ENCODE measurements around the gene ESPL1. TPM values are rescaled to one million over a fixed set of nuclear protein-coding genes. Genes with fewer than 3 reads are reported as not detected.

Gene ESPL1
- total RNA-seq, 1 donor from 2014 or later, result 8.4 TPM

- DNase-seq (ENCODE audit: low spot score), result no peak
Measured at GRCh38 chr12:53230108-53230845, 37.8 kb upstream of the ESPL1 start.

GRCh38 chr12:53231671-53231920 lies 36.5 kb upstream of the ESPL1 start:
- no peak for DNase-seq (ENCODE audit: low spot score)

- peak; percentile 75 for DNase-seq (ENCODE audit: low spot score)
Measured at GRCh38 chr12:53231921-53232645, 36.0 kb upstream of the ESPL1 start, which contains the start of gene RARG. Gene RARG (minus strand): TSS chr12:53232209. CDS start chr12:53227545, 4,664 bp downstream.

GRCh38 chr12:53232646-53233461 lies 35.2 kb upstream of the ESPL1 start:
- peak; percentile 83 for DNase-seq (ENCODE audit: low spot score)

GRCh38 chr12:53233671-53234121 lies 34.4 kb upstream of the ESPL1 start:
- DNase-seq (ENCODE audit: low spot score), result no peak

- peak; percentile 64 for DNase-seq (ENCODE audit: low spot score)
Measured at GRCh38 chr12:53234271-53234914, 33.7 kb upstream of the ESPL1 start.

- DNase-seq (ENCODE audit: low spot score), result no peak
Measured at GRCh38 chr12:53235164-53235563, 32.9 kb upstream of the ESPL1 start.

GRCh38 chr12:53235742-53236442 lies 32.2 kb upstream of the ESPL1 start:
- DNase-seq (ENCODE audit: low spot score), result no peak

- DNase-seq (ENCODE audit: low spot score), result no peak
Measured at GRCh38 chr12:53236443-53237111, 31.5 kb upstream of the ESPL1 start.

GRCh38 chr12:53239643-53240258 lies 28.3 kb upstream of the ESPL1 start:
- no peak for DNase-seq (ENCODE audit: low spot score)

GRCh38 chr12:53241623-53242412 lies 26.3 kb upstream of the ESPL1 start:
- DNase-seq (ENCODE audit: low spot score), result peak; percentile 80

- DNase-seq (ENCODE audit: low spot score), result no peak
Measured at GRCh38 chr12:53244337-53244736, 23.8 kb upstream of the ESPL1 start.

- DNase-seq (ENCODE audit: low spot score), result no peak
Measured at GRCh38 chr12:53245286-53245685, 22.8 kb upstream of the ESPL1 start.

- peak; percentile 83 for DNase-seq (ENCODE audit: low spot score)
Measured at GRCh38 chr12:53251477-53252348, 16.4 kb upstream of the ESPL1 start.

- peak; percentile 61 for DNase-seq (ENCODE audit: low spot score)
Measured at GRCh38 chr12:53252349-53252916, 15.7 kb upstream of the ESPL1 start.

GRCh38 chr12:53253298-53253697 lies 14.8 kb upstream of the ESPL1 start:
- DNase-seq (ENCODE audit: low spot score), result no peak

- no peak for DNase-seq (ENCODE audit: low spot score)
Measured at GRCh38 chr12:53254816-53255545, 13.1 kb upstream of the ESPL1 start.

Data from umbilical cord (tissue), 2 donors.